GM04503 (cell line): ENCODE data around the gene SOD3.

ENCODE experiments used
- DNase-seq: peaks from one replicate; pipeline ENCODE4 v3.0.0-alpha.2; 2012; ENCODE audit warnings: low read depth

The SOD3 gene

GRCh38 chr4:24794916-24795665, at the start of gene SOD3:
SOD3 (plus strand) TSS chr4:24795573; CDS start chr4:24799522, 3,949 bp downstream.
- DNase-seq: peak; percentile 86

GRCh38 chr4:24747234-24747975, 48.0 kb upstream of the SOD3 start:
- DNase-seq: peak; percentile 65

- no peak for DNase-seq
Observed at GRCh38 chr4:24748023-24748422, 47.4 kb upstream of the SOD3 start.

- DNase-seq: no peak
Observed at GRCh38 chr4:24748758-24749350, 46.5 kb upstream of the SOD3 start.

DNA sequence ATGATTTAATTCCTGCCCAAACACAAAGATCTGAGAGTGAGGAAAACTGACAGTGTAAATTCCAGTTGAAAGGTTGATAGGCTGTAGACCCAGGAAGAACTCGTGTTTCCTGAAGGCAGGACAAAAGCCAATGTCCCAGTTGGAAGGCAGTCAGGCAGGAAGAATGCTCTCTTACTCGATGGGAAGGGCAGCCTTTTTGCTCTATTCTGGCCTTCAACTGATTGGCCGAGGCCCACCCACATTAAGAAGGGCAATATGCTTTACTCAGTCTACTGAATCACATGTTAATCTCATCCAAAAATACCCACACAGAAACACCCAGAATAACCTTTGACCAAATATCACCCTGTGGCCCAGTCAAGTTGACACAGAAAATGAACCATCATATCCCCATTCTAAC, 45.3 kb upstream of the SOD3 start:
- DNase-seq: no peak

GRCh38 chr4:24751926-24752539, 43.3 kb upstream of the SOD3 start:
- DNase-seq: no peak

DNA sequence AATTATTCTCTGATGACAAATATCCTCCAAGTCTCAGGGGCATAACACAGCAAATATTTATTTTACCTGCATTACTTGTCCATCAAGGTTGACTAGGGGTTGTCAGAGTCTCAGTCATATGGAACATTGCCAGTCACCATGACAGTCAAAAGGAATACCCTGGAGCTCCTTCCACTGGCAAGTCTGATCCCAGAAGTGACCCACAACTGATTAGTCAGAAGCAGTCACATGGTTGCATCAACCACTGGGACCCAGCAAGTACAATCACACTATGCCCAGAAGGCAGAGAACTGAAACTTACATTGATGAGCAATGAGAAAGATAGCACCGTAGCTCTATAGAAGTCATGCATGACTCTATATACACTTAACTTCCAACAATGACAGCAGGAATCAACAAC, 41.9 kb upstream of the SOD3 start:
- DNase-seq: no peak

GRCh38 chr4:24754571-24754970, 40.8 kb upstream of the SOD3 start:
- DNase-seq: no peak

DNA sequence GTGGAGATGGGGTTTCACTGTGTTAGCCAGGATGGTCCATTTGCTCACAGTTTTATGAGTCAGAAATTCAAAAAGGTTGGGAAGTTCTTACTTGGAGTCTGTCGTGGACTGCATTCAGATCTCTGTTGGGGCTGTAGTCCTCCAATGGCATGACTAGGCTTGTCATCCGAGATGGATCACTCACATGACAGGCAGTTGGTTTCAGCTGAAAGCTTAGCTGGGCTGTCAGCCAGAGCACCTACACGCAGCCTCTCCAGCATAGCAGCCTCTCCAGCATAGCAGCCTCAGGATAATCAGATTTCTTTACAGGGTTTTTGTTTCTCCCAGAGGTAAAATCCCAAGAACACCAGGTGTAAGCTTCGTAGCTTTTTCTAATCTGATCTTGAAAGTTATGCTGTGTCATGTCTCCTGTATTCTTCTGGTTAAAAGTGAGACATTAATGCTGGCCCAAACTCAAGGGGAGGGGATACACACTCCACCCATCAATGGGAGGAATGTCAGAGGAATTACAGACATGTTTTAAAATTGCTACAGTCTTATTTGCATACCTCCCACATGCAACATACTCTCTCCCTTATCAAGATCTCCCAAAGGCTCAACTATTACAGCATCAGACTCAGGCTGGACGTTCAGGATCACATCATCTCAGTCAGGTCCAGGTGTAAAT, 31.6 kb upstream of the SOD3 start:
- no peak for DNase-seq

DNA sequence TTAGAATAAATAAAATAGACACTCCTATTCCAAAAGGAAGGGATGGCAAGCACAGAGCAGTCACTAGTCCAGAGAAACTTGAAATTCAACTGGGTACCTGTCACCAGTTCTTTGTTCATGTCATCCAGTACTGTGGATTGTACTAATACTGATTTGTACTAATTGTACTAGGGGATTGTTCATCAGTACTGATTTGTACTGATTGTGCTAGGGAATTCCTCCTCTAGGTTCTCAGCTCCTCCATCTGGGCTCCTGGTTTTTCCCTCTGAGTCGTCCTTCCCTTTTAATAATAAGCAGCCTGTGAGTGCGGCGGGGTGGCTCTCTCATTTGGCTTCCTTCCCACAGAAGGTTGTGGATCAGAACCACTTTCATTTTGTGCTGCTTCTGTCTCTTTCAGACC, 31.0 kb upstream of the SOD3 start:
- no peak for DNase-seq

- no peak for DNase-seq
Observed at GRCh38 chr4:24765376-24765988, 29.9 kb upstream of the SOD3 start.

- DNase-seq: no peak
Observed at GRCh38 chr4:24768006-24768405, 27.4 kb upstream of the SOD3 start.

DNA sequence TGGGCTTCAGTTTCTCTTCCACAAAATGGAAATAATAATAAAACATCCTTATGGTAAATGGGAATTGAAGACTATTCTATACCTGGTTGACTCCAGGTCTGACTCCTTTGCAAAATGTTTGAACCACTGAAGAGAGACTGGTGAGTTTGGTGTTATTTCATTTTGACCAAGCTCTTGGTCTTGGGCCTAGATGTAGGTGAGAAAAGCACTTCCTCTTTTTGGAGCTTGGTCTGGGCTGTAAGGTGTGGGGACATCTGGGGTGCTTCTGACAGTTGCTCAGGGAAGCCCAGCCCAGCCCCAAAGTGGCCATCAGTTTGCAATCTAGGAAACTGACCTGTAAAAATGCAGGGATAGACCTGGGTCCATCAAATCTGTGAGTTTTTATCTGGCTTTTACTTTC, 26.8 kb upstream of the SOD3 start:
- DNase-seq: no peak

GRCh38 chr4:24769571-24769970, 25.8 kb upstream of the SOD3 start:
- no peak for DNase-seq

- peak; percentile 70 for DNase-seq
Observed at GRCh38 chr4:24770032-24770584, 25.3 kb upstream of the SOD3 start.

GRCh38 chr4:24770667-24771066, 24.7 kb upstream of the SOD3 start:
- no peak for DNase-seq

GRCh38 chr4:24771241-24771640, 24.1 kb upstream of the SOD3 start:
- no peak for DNase-seq

GRCh38 chr4:24772061-24772705, 23.2 kb upstream of the SOD3 start:
- no peak for DNase-seq

- no peak for DNase-seq
Observed at GRCh38 chr4:24772952-24773351, 22.4 kb upstream of the SOD3 start.

- DNase-seq: no peak
Observed at GRCh38 chr4:24774452-24774851, 20.9 kb upstream of the SOD3 start.

DNA sequence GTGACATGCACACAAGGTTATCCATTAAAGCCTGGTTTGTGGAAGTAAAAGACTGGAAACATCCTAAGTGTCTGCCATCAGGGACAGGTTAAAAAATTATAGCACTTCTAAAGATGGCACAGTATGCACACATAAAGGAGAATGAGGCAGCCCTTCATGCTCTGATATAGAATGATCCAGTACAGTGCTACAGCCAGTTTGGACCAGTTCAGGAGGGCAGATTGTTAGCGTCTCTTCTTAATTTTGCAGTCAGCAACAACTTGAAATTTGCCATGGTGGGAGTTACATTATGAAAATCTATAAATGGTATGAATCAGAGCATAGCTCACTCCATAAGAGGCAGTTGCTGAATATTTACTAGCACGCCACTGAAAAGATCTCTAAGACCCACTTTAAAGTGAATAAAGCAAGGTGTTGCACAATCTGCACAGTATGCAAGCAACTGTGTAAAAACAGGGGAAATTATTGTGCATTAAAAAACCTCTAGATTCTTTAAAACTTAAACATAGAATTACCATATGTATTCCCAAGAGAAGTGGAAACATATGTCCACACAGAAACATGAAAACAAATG, 20.3 kb upstream of the SOD3 start:
- DNase-seq: no peak
